GM12878 (cell line): Measurements from ENCODE around the gene CDH4. TPM values are rescaled to one million over a fixed set of nuclear protein-coding genes. Genes with fewer than 3 reads are reported as not detected.

Source experiments
- ATAC-seq: fragments of 200-7000 bp; cut with Tn5 transposase; 3 replicates; pipeline ENCODE4 v1.9.1; 2020; ENCODE audit warnings: mild to moderate bottlenecking, moderate library complexity
- BruUV-seq: library from RNA; stranded (reverse); fragments of 400-500 nt; replicated peaks from 2 replicates; lab custom pipeline; 2021; lab: Mats Ljungman, UMichigan
- CTCF ChIA-PET: fragments of 300-600 bp; sonication (Branson Sonifier 250); formaldehyde crosslinking; extraction: SDS; loops from one replicate; lab custom pipeline; 2021; ENCODE audit warnings: inconsistent platforms; lab: Yijun Ruan, JAX
- POLR2A ChIA-PET: fragments of 350-600 bp; formaldehyde crosslinking; extraction: SDS; loops from one replicate; lab custom pipeline; 2021; ENCODE audit warnings: inconsistent platforms; lab: Charles Lee
- RAD21 ChIA-PET: fragments of 300-600 bp; sonication (Branson Sonifier 250); formaldehyde crosslinking; loops from one replicate; lab custom pipeline; 2023; ENCODE audit warnings: antibody characterized with exemption; ENCODE audit not compliant: unreplicated experiment; lab: Charles Lee
- SMC1A ChIA-PET: fragments of 300-600 bp; sonication (Branson Sonifier 250); formaldehyde crosslinking; loops from one replicate; lab custom pipeline; 2023; ENCODE audit not compliant: unreplicated experiment, uncharacterized antibody; lab: Charles Lee
- DNase-seq: peaks from one replicate; pipeline ENCODE4 v3.0.0-alpha.2; 2011; ENCODE audit warnings: low read depth, low spot score
- FAIRE-seq: peaks from 3 replicates; lab custom pipeline; 2011; peaks lifted over from hg19 to GRCh38; lab: Jason Lieb, UNC
- H2AFZ ChIP-seq: 2 replicates; pipeline ENCODE4 v1.6.0; 2011; ENCODE audit warnings: low read depth, low read length, control low read depth; ENCODE audit not compliant: control insufficient read depth
- H3K27ac ChIP-seq: 2 replicates; pipeline ENCODE4 v1.5.1; 2011; ENCODE audit warnings: control low read depth; ENCODE audit not compliant: control insufficient read depth, insufficient read depth
- H3K27me3 ChIP-seq, 2 experiments: replicated peaks in 1 of 2; 2 replicates each; pipeline versions ENCODE4 v1.6.0 to v1.6.1; 2011; ENCODE audit warnings: low read length in 1 of 2; ENCODE audit not compliant: control insufficient read depth in 2 of 2, insufficient read depth in 2 of 2
- H3K36me3 ChIP-seq, 2 experiments: 2 replicates each; pipeline ENCODE4 v1.5.1; 2011; ENCODE audit warnings: low read length in 1 of 2; ENCODE audit not compliant: control insufficient read depth in 2 of 2, insufficient read depth in 2 of 2
- H3K4me1 ChIP-seq: 2 replicates; pipeline ENCODE4 v1.6.1; 2011; ENCODE audit warnings: mild to moderate bottlenecking, low read length, moderate library complexity, mixed read lengths; ENCODE audit not compliant: control insufficient read depth, insufficient read depth
- H3K4me2 ChIP-seq: 2 replicates; pipeline ENCODE4 v1.6.0; 2011; ENCODE audit warnings: control low read depth; ENCODE audit not compliant: control insufficient read depth, insufficient read depth
- H3K4me3 ChIP-seq: fragments of 200-600 bp; sonication (generic); 2 replicates; pipeline ENCODE4 v1.5.1; 2016
- H3K79me2 ChIP-seq: 2 replicates; pipeline ENCODE4 v1.6.0; 2011; ENCODE audit warnings: low read length; ENCODE audit not compliant: control insufficient read depth, insufficient read depth
- H3K9ac ChIP-seq: 2 replicates; pipeline ENCODE4 v1.8.0; 2011; ENCODE audit warnings: low read length, control low read depth, mixed read lengths; ENCODE audit not compliant: control insufficient read depth, insufficient read depth
- H3K9me3 ChIP-seq: replicated peaks from 3 replicates; pipeline ENCODE4 v1.5.1; 2011; ENCODE audit warnings: mild to moderate bottlenecking, low read length; ENCODE audit not compliant: control insufficient read depth, insufficient read depth
- H4K20me1 ChIP-seq: 2 replicates; pipeline ENCODE4 v1.6.0; 2011; ENCODE audit not compliant: control insufficient read depth, insufficient read depth
- ASH2L ChIP-seq: fragments of 300-600, 200-600 bp; sonication (generic); IDR thresholded peaks from 2 replicates; pipeline ENCODE4 v1.6.1; 2017; ENCODE audit warnings: low read depth, mild to moderate bottlenecking, borderline replicate concordance
- BMI1 ChIP-seq: fragments of 450-650 bp; IDR thresholded peaks from 2 replicates; pipeline ENCODE4 v1.6.1; 2016; ENCODE audit warnings: mild to moderate bottlenecking, moderate library complexity, borderline replicate concordance
- FOS ChIP-seq: IDR thresholded peaks from 3 replicates; pipeline ENCODE4 v1.6.1; 2011; ENCODE audit warnings: borderline replicate concordance; ENCODE audit not compliant: insufficient read length; ENCODE audit errors: extremely low read depth
- NBN ChIP-seq: fragments of 450-650 bp; IDR thresholded peaks from 2 replicates; pipeline ENCODE4 v1.6.1; 2016
- PML ChIP-seq: IDR thresholded peaks from 2 replicates; pipeline ENCODE4 v1.6.1; 2012; ENCODE audit warnings: low read length, inconsistent platforms
- POU2F2 ChIP-seq: IDR thresholded peaks from 3 replicates; pipeline ENCODE4 v1.6.1; 2011; ENCODE audit warnings: low read depth, mild to moderate bottlenecking, low read length, borderline replicate concordance
- RBBP5 ChIP-seq: fragments of 200-600 bp; sonication (generic); conservative IDR thresholded peaks from 2 replicates; pipeline ENCODE4 v1.6.1; 2016
- SIX5 ChIP-seq: IDR thresholded peaks from 2 replicates; pipeline ENCODE4 v1.6.1; 2011; ENCODE audit warnings: mild to moderate bottlenecking, low read depth, low read length, moderate library complexity; ENCODE audit not compliant: severe bottlenecking
- SMARCA5 ChIP-seq: fragments of 450-650 bp; IDR thresholded peaks from 2 replicates; pipeline ENCODE4 v1.6.1; 2017; ENCODE audit warnings: mild to moderate bottlenecking
- TCF7 ChIP-seq: IDR thresholded peaks from 2 replicates; pipeline ENCODE4 v1.6.1; 2014; ENCODE audit warnings: antibody characterized with exemption, borderline replicate concordance
- WGBS: methylation state at CpG from one replicate; pipeline ENCODE4 v1.1.6; 2016; ENCODE audit warnings: low lambda C conversion rate; ENCODE audit not compliant: insufficient replicate concordance, insufficient coverage; ENCODE audit errors: missing lambda C conversion rate; 5-methylcytosine and 5-hydroxymethylcytosine counted together
- in situ Hi-C: fragments of 300-500 bp; cut with MboI; formaldehyde crosslinking; loops from 9 replicates; pipeline ENCODE4 v1.14.3; 2018; ENCODE audit warnings: mixed read lengths
- intact Hi-C: fragments of 100-400 bp; cut with micrococcal nuclease; formaldehyde crosslinking; loops from one replicate; pipeline ENCODE4 v1.14.2; 2022; ENCODE audit not compliant: unreplicated experiment
- polyA plus RNA-seq, 11 experiments: library from polyadenylated mRNA; depleted of rRNA in 4 of 11; unstranded in 6 of 11; stranded (reverse) in 5 of 11; fragments of >200 nt; fragmentation: Nextera tagmentation in 4 of 11; fragmentation: Illumina TruSeq in 1 of 11; extraction: Ambion mirVana in 4 of 11; extraction: Trizol in 1 of 11; gene quantifications; 1 replicate in 1 of 11; 2 replicates in 10 of 11; pipeline versions ENCODE4 v1.2.1 to v1.2.3, GENCODE V29; 2011 to 2016; ENCODE audit warnings: inconsistent platforms in 2 of 11, missing spikeins in 2 of 11, low read depth in 1 of 11
- total RNA-seq, 4 experiments: library from RNA; depleted of rRNA in 3 of 4; stranded (reverse); fragments of >200 nt in 3 of 4; fragmentation: Illumina TruSeq in 1 of 4; extraction: Trizol in 1 of 4; gene quantifications; 2 replicates each; pipeline versions ENCODE4 v1.2.1 to v1.2.3, GENCODE V29; 2013 to 2021
- TF ChIP-seq, protein P1 (sequence below): fragments of 450-650 bp; IDR thresholded peaks from 2 replicates; pipeline ENCODE4 v1.6.1; 2017; ENCODE audit warnings: mild to moderate bottlenecking, low read depth, inconsistent platforms; ENCODE audit not compliant: poor library complexity, severe bottlenecking
- TF ChIP-seq, protein P2 (sequence below): fragments of 450-650 bp; conservative IDR thresholded peaks from 2 replicates; pipeline ENCODE4 v1.6.1; 2017; ENCODE audit warnings: mild to moderate bottlenecking, moderate library complexity
- TF ChIP-seq, protein P3 (sequence below): fragments of 150-350 bp; IDR thresholded peaks from 2 replicates; pipeline ENCODE4 v1.6.1; 2016; ENCODE audit warnings: low read depth, low read length
- TF ChIP-seq, protein P4 (sequence below): IDR thresholded peaks from 2 replicates; pipeline ENCODE4 v1.6.1; 2012; ENCODE audit warnings: low read depth, low read length, improper control_type of control experiment

The CDH4 gene
- total and polyA plus RNA-seq, 10 of the 15 experiments (the other 5 are each of a cell fraction or from before 2014, with no cell fraction given), result not detected

DNA sequence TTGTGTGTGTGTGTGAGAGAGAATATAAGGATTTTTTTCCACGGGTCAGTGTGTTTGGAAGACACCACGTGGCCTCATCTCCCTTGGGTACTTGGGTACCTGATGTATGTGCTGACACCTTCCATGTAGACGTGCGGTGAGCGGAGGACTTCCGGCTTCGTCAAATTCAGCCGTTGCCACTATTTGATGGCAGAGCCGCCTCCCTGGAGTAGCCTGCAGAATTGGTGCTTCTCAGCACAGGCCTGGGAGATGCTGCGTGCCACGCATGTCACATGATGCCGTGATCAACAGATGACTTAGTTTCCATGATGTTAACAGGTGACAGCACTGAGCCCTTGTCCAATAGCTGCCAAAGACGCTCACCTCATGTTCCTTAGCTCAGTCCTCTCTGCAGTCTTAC lies 69.4 kb downstream of the CDH4 start (continued):
- TF ChIP-seq, protein P1, sequence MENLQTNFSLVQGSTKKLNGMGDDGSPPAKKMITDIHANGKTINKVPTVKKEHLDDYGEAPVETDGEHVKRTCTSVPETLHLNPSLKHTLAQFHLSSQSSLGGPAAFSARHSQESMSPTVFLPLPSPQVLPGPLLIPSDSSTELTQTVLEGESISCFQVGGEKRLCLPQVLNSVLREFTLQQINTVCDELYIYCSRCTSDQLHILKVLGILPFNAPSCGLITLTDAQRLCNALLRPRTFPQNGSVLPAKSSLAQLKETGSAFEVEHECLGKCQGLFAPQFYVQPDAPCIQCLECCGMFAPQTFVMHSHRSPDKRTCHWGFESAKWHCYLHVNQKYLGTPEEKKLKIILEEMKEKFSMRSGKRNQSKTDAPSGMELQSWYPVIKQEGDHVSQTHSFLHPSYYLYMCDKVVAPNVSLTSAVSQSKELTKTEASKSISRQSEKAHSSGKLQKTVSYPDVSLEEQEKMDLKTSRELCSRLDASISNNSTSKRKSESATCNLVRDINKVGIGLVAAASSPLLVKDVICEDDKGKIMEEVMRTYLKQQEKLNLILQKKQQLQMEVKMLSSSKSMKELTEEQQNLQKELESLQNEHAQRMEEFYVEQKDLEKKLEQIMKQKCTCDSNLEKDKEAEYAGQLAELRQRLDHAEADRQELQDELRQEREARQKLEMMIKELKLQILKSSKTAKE, result no peak
- no peak for TF ChIP-seq POU2F2

DNA sequence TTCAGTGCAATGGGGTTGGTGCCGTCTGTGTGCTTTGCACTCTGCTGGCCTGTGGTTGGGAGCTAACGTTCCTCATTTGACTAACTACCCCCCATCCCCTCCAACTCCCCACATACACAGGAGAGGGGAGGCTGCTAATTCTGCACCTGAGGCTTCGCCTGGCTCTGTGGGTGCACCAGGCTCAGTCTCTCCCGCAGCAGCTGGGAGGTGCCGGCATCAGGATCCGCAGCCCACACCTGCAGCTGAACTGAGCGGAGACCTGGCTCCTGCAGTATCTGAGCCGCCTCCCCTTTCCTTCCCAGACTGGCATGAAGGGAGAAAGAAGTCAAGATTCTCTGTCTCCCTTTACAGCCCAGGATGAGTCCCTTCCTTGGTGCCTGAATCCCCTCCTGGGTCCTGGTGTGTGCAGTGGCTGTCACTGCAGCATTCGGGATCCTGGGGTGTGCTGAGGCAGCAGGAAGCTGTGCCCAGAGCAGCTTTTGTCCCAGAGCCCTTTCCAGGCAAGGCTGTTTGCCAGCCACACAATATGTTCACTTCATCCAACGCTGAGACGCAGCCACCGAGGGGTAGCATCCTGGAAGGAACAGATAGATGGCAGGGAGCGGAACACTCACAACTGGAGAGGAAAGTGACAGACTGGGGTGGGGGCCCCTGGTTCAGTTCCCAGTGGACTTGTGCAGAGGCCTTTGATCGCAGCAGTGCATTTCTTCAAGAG lies 70.2 kb downstream of the CDH4 start:
- H3K4me3 ChIP-seq, result no peak overlapping the region
- 62% methylated on average over 14 of the region's 14 CpGs for WGBS
- no peaks in the 10 kb centered on the region for H3K79me2 ChIP-seq
- BruUV-seq, result no TSS peak
- in situ Hi-C loops, result loop anchor here (25.0 kb wide), 1 partner anchor 360 kb away; no protein-coding TSS in a partner anchor
- TF ChIP-seq PML, result no peak
- no peak for TF ChIP-seq SMARCA5
- no peak for TF ChIP-seq BMI1
- TF ChIP-seq SIX5, result no peak
- TF ChIP-seq RBBP5, result no peak
- TF ChIP-seq, protein P2, sequence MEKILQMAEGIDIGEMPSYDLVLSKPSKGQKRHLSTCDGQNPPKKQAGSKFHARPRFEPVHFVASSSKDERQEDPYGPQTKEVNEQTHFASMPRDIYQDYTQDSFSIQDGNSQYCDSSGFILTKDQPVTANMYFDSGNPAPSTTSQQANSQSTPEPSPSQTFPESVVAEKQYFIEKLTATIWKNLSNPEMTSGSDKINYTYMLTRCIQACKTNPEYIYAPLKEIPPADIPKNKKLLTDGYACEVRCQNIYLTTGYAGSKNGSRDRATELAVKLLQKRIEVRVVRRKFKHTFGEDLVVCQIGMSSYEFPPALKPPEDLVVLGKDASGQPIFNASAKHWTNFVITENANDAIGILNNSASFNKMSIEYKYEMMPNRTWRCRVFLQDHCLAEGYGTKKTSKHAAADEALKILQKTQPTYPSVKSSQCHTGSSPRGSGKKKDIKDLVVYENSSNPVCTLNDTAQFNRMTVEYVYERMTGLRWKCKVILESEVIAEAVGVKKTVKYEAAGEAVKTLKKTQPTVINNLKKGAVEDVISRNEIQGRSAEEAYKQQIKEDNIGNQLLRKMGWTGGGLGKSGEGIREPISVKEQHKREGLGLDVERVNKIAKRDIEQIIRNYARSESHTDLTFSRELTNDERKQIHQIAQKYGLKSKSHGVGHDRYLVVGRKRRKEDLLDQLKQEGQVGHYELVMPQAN, result no peak
- no peak for TF ChIP-seq TCF7
- TF ChIP-seq NBN, result no peak
- TF ChIP-seq, protein P3, sequence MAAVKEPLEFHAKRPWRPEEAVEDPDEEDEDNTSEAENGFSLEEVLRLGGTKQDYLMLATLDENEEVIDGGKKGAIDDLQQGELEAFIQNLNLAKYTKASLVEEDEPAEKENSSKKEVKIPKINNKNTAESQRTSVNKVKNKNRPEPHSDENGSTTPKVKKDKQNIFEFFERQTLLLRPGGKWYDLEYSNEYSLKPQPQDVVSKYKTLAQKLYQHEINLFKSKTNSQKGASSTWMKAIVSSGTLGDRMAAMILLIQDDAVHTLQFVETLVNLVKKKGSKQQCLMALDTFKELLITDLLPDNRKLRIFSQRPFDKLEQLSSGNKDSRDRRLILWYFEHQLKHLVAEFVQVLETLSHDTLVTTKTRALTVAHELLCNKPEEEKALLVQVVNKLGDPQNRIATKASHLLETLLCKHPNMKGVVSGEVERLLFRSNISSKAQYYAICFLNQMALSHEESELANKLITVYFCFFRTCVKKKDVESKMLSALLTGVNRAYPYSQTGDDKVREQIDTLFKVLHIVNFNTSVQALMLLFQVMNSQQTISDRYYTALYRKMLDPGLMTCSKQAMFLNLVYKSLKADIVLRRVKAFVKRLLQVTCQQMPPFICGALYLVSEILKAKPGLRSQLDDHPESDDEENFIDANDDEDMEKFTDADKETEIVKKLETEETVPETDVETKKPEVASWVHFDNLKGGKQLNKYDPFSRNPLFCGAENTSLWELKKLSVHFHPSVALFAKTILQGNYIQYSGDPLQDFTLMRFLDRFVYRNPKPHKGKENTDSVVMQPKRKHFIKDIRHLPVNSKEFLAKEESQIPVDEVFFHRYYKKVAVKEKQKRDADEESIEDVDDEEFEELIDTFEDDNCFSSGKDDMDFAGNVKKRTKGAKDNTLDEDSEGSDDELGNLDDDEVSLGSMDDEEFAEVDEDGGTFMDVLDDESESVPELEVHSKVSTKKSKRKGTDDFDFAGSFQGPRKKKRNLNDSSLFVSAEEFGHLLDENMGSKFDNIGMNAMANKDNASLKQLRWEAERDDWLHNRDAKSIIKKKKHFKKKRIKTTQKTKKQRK, result no peak
- TF ChIP-seq FOS, result no peak
- no peak for TF ChIP-seq ASH2L
- TF ChIP-seq, protein P4, sequence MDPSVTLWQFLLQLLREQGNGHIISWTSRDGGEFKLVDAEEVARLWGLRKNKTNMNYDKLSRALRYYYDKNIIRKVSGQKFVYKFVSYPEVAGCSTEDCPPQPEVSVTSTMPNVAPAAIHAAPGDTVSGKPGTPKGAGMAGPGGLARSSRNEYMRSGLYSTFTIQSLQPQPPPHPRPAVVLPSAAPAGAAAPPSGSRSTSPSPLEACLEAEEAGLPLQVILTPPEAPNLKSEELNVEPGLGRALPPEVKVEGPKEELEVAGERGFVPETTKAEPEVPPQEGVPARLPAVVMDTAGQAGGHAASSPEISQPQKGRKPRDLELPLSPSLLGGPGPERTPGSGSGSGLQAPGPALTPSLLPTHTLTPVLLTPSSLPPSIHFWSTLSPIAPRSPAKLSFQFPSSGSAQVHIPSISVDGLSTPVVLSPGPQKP, result no peak
- TF ChIP-seq, all 136 proteins: peak for 0
- no peaks in the 10 kb centered on the region for H3K4me1 ChIP-seq
- SMC1A ChIA-PET, result no interaction called here
- CTCF ChIA-PET, result no interaction called here
- RAD21 ChIA-PET, result no interaction called here
- FAIRE-seq (no peak), ATAC-seq (no peak), DNase-seq (no peak)
- H3K4me2 ChIP-seq, result no peak overlapping the region
- no peak overlapping the region for H3K27ac ChIP-seq
- no peak overlapping the region for H2AFZ ChIP-seq
- H3K27me3 ChIP-seq, result no peaks in the 10 kb centered on the region
- H4K20me1 ChIP-seq, result no peaks in the 10 kb centered on the region
- H3K9me3 ChIP-seq, result no peaks in the 10 kb centered on the region; the same call in 2 of the 3 replicates
- POLR2A ChIA-PET, result no interaction called here
- intact Hi-C loops, result no loop called here
- no peaks in the 10 kb centered on the region for H3K36me3 ChIP-seq
- H3K9ac ChIP-seq, result no peak overlapping the region
